ENCODE data around the gene CRYGS. TPM values are rescaled to one million over a fixed set of nuclear protein-coding genes. Genes with fewer than 3 reads are reported as not detected.
A peak's percentile ranks its signal among the peaks of the same experiment; 100 is the strongest.

The CRYGS gene
- total RNA-seq, 1 donor from 2014 or later, result 1.8 TPM

DNA sequence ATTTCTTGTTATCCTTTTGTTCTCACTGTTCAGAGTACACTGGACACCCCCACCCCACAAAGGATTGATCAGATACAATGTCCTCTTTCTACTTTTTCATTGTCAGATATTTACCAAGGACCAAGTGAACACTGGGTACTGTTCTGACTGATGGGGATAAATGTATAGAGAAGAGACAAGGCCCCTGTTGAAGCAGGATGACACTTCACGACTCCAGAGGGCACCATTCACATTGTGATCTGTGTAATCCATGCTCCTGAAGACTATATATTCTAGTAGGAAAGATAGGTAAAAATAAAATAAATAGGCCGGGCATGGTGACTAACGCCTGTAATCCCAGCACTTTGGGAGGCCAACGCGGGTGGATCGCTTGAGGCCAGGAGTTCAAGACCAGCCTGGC, 7.2 kb upstream of the CRYGS start:
- Histone ChIP-seq H3K4me3 (ENCODE audit: low read depth, low read length) (no peak overlapping the region), H3K27me3 (ENCODE audit: control insufficient read depth, insufficient read depth, low read length) (no peaks in the 10 kb centered on the region), H3K36me3 (ENCODE audit: control insufficient read depth, insufficient read depth, low read length) (no peaks in the 10 kb centered on the region)
- DNase-seq (ENCODE audit: low read depth), result no peak
- TF ChIP-seq, protein P1, sequence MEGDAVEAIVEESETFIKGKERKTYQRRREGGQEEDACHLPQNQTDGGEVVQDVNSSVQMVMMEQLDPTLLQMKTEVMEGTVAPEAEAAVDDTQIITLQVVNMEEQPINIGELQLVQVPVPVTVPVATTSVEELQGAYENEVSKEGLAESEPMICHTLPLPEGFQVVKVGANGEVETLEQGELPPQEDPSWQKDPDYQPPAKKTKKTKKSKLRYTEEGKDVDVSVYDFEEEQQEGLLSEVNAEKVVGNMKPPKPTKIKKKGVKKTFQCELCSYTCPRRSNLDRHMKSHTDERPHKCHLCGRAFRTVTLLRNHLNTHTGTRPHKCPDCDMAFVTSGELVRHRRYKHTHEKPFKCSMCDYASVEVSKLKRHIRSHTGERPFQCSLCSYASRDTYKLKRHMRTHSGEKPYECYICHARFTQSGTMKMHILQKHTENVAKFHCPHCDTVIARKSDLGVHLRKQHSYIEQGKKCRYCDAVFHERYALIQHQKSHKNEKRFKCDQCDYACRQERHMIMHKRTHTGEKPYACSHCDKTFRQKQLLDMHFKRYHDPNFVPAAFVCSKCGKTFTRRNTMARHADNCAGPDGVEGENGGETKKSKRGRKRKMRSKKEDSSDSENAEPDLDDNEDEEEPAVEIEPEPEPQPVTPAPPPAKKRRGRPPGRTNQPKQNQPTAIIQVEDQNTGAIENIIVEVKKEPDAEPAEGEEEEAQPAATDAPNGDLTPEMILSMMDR (IDR thresholded peaks at IDR 0.05; ENCODE audit: insufficient read depth, low read length, poor library complexity, severe bottlenecking), result no peak

DNA sequence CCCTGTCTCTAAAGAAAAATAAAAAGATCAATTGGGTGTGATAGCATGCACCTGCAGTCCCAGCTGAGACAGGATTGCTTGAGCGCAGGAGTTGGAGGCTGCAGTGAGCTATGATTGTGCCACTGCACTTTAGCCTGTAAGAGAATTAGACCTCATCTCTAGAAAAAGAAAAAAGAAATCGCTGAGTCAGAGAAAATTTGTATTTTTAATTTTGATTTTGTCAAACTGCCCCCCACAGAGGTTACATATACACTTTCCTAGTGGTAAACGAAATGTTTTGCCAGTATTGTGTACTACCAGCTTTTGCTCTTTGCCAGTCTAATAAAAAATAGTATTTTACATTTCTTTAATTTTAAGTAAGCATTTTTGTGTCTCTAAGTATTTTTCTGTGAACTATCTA, 5.3 kb upstream of the CRYGS start:
- TF ChIP-seq, protein P1 (IDR thresholded peaks at IDR 0.05; ENCODE audit: insufficient read depth, low read length, poor library complexity, severe bottlenecking), result no peak
- Histone ChIP-seq H3K36me3 (ENCODE audit: control insufficient read depth, insufficient read depth, low read length) (no peaks in the 10 kb centered on the region), H3K4me3 (ENCODE audit: low read depth, low read length) (no peak overlapping the region), H3K27me3 (ENCODE audit: control insufficient read depth, insufficient read depth, low read length) (no peaks in the 10 kb centered on the region)
- no peak for DNase-seq (ENCODE audit: low read depth)

DNA sequence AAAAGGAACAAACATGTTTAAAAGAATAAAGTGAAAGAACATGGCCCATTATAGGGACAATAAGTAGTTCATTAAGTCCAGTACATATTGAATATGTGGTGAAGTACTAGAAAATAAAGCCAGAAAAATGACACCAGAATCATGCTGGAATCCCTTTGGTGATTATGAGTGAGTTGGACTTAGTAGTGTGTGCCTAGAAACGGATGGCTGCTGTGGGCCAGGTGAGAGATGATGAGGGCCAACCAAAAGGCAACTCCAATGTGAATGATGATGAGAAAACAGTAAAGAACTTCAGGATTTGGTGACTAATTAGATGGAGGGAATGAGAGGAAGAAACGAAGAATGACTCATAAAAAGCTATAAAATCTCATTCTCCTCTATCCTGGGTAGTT, 3.3 kb downstream of the CRYGS start:
- TF ChIP-seq, protein P1 (IDR thresholded peaks at IDR 0.05; ENCODE audit: insufficient read depth, low read length, poor library complexity, severe bottlenecking), result no peak
- Histone ChIP-seq H3K4me3 (ENCODE audit: low read depth, low read length) (no peak overlapping the region), H3K36me3 (ENCODE audit: control insufficient read depth, insufficient read depth, low read length) (no peaks in the 10 kb centered on the region), H3K27me3 (ENCODE audit: control insufficient read depth, insufficient read depth, low read length) (no peaks in the 10 kb centered on the region)
- DNase-seq (ENCODE audit: low read depth), result no peak

DNA sequence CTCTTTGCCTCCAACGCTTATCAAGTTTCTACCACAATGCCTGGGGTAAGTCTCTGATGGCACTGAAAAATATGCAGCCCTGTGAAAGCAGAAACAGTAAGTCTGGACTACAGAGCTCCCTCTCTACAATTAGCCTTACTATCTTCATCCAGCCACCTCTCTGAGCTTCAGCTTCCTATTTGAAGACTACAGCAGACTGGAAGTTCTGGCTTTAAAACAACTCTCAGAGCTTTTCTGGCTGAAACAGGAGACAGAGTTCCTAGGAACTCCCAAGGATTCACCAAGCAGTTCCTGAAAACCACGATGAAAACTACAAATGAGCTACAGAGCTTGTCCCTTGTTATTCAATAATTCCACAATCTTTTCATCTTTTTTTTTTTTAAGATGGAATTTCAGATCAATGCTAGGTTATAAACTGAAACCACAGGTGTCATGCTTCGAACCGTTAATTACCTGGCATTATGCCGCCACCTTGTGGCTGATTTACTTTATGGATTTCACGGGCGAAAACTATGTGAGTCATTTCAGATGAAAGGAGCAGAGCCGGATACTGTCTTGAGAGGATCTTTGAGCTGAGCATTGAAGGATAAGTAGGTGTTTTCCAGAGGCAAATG, 3.9 kb downstream of the CRYGS start:
- no peaks in the 10 kb centered on the region for H3K36me3 ChIP-seq (ENCODE audit: control insufficient read depth, insufficient read depth, low read length)
- DNase-seq (ENCODE audit: low read depth), result peak; percentile 37
- no peak overlapping the region for H3K4me3 ChIP-seq (ENCODE audit: low read depth, low read length)
- TF ChIP-seq, protein P1 (IDR thresholded peaks at IDR 0.05; ENCODE audit: insufficient read depth, low read length, poor library complexity, severe bottlenecking), result peak; percentile 55
- no peaks in the 10 kb centered on the region for H3K27me3 ChIP-seq (ENCODE audit: control insufficient read depth, insufficient read depth, low read length)

DNA sequence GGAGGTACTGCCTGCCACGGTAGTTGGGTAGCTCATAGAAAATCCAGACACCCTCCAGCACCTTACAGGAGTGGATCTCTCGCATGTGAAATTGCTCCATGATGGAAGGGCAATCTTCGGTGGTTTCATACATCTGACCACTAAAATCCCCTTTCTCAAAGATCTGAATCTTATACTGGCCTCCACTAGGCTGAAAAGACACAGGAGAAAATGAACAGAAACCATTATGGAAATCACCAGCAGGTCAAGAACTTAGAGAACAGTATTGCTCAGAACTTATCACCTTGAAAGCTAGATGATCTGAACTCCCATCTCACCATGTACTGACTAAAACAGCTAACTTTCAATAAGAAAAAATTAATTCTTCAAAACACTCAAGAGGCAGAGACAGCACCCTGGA, 5.4 kb downstream of the CRYGS start:
- Histone ChIP-seq H3K27me3 (ENCODE audit: control insufficient read depth, insufficient read depth, low read length) (no peaks in the 10 kb centered on the region), H3K4me3 (ENCODE audit: low read depth, low read length) (no peak overlapping the region), H3K36me3 (ENCODE audit: control insufficient read depth, insufficient read depth, low read length) (no peaks in the 10 kb centered on the region)
- DNase-seq (ENCODE audit: low read depth), result no peak
- TF ChIP-seq, protein P1 (IDR thresholded peaks at IDR 0.05; ENCODE audit: insufficient read depth, low read length, poor library complexity, severe bottlenecking), result no peak
